Smooth muscle cell (in vitro differentiated cells): Measurements from ENCODE around the gene PDE1C. TPM values are rescaled to one million over a fixed set of nuclear protein-coding genes. Genes with fewer than 3 reads are reported as not detected.

Experiments used
- DNase-seq: peaks from one replicate; lab custom pipeline; 2025; ENCODE audit not compliant: unreplicated experiment; lab: John Stamatoyannopoulos, UW
- H2AFZ ChIP-seq: fragments of 200-600 bp; sonication (generic); 2 replicates; pipeline ENCODE4 v1.6.0; 2016; ENCODE audit warnings: antibody characterized with exemption, low read depth, mild to moderate bottlenecking
- H3F3A ChIP-seq: fragments of 200-600 bp; sonication (generic); 2 replicates; pipeline ENCODE4 v1.6.0; 2017; ENCODE audit warnings: antibody characterized with exemption, low read depth
- H3K27ac ChIP-seq: fragments of 200-600 bp; sonication (generic); 2 replicates; pipeline ENCODE4 v1.5.1; 2016; ENCODE audit warnings: low read depth, mild to moderate bottlenecking
- H3K27me3 ChIP-seq: fragments of 200-600 bp; sonication (generic); 2 replicates; pipeline ENCODE4 v1.6.1; 2016; ENCODE audit warnings: low read depth, mild to moderate bottlenecking
- H3K36me3 ChIP-seq: fragments of 200-600 bp; sonication (generic); 2 replicates; pipeline ENCODE4 v1.5.1; 2016; ENCODE audit warnings: low read depth
- H3K4me1 ChIP-seq: fragments of 200-600 bp; sonication (generic); 2 replicates; pipeline ENCODE4 v1.5.1; 2016; ENCODE audit warnings: low read depth
- H3K4me2 ChIP-seq: fragments of 200-600 bp; sonication (generic); 2 replicates; pipeline ENCODE4 v1.6.0; 2016; ENCODE audit warnings: mild to moderate bottlenecking
- H3K4me3 ChIP-seq: fragments of 200-600 bp; sonication (generic); 2 replicates; pipeline ENCODE4 v1.5.1; 2016; ENCODE audit warnings: mild to moderate bottlenecking
- H3K79me2 ChIP-seq: fragments of 200-600 bp; sonication (generic); 2 replicates; pipeline ENCODE4 v1.6.0; 2016; ENCODE audit warnings: low read depth, mild to moderate bottlenecking
- H3K9ac ChIP-seq: fragments of 200-600 bp; sonication (generic); 2 replicates; pipeline ENCODE4 v1.6.0; 2016; ENCODE audit warnings: low read depth
- H3K9me3 ChIP-seq: fragments of 200-600 bp; sonication (generic); replicated peaks from 2 replicates; pipeline ENCODE4 v1.5.1; 2016; ENCODE audit warnings: low read depth
- H4K20me1 ChIP-seq: fragments of 200-600 bp; sonication (generic); 2 replicates; pipeline ENCODE4 v1.6.0; 2016; ENCODE audit warnings: low read depth
- WGBS: methylation state at CpG from one replicate; pipeline ENCODE4 v1.1.7; 2016; ENCODE audit warnings: low lambda C conversion rate; 5-methylcytosine and 5-hydroxymethylcytosine counted together
- polyA plus RNA-seq: library from polyadenylated mRNA; unstranded; fragments of >200 nt; fragmentation: Nextera tagmentation; extraction: Ambion mirVana; gene quantifications from 2 replicates; pipeline ENCODE4 v1.2.1, GENCODE V29; 2016
- total RNA-seq: library from RNA; depleted of rRNA; stranded (reverse); fragments of >200 nt; gene quantifications from 2 replicates; pipeline ENCODE4 v1.2.3, GENCODE V29; 2014
- TF ChIP-seq, protein P1 (sequence below): fragments of 200-600 bp; sonication (generic); IDR thresholded peaks from 2 replicates; pipeline ENCODE4 v1.5.1; 2017; ENCODE audit warnings: borderline replicate concordance, mild to moderate bottlenecking, antibody characterized with exemption; ENCODE audit not compliant: insufficient read depth, poor library complexity, severe bottlenecking

The PDE1C gene
- total and polyA plus RNA-seq, 2 experiments from 2014 or later, result 1.2 to 6.9 TPM

DNA sequence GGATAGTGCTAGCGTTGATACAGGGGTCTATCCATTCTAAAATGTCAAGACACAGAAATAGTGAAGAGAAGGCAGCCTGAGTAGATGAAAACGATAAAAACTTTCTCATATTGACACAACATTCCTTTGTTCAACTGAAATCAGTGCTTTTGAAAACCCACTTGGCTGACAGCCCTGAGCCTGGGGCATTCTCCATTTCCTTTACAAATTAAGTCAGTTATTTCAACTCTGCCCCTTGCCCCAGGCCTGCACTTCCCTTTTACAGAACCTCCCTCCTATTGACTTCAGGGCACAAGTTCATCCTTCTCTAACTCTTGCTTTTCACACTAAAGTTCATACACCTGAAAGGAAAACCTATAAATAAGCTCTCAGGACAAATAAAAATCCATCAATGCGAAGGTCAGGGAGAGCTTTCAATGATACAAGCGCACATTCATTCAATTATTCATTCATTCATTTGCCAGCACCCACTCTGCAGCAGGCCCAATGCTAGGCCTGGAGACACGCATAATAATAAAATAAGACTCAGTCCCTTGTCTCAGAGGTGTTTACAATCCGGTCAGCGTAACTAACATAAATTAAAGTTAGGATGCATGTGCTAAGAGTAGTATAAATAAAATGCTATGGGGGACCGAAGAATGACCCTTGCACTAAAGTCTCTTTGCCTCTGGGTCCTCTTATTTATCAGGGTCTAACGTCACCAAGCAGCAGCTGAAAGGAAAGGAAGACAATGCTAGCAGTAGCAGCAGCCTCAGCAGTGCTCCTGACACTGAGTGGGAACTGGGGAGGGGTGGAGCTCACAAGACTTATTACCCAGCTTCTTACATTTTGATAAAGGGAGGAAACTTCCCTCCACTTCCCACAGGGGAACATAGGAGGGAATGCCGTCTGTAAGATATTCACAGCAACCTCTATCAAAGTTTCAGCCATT lies 134.8 kb downstream of the PDE1C start:
- no peak overlapping the region for H3K4me2 ChIP-seq
- no peak overlapping the region for H2AFZ ChIP-seq
- no peak overlapping the region for H3K9ac ChIP-seq

DNA sequence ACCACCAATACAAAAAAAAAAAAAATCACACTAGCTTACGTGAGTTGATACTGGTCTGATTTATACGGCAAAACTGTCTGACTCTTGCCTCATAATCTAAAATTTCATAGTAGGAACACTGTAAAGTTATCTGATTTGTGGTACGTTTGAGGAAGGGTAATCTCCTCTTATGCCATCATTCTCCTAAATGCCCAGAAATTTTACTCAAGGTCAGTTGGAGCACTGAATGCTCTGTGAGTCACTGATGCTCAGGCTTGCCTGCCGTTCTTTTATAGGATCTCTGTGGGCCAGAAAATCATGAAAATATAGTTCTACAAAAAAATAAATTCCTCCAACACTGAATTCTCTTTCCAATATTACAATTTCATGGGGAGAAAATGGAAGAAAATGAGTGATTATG lies 135.7 kb downstream of the PDE1C start:
- Histone ChIP-seq H3K36me3 (no peaks in the 10 kb centered on the region), H3F3A (no peaks in the 10 kb centered on the region), H3K27me3 (no peaks in the 10 kb centered on the region), H3K4me2 (no peak overlapping the region), H4K20me1 (no peaks in the 10 kb centered on the region), H3K27ac (no peak overlapping the region), H3K79me2 (no peaks in the 10 kb centered on the region), H2AFZ (no peak overlapping the region), H3K4me3 (no peak overlapping the region), H3K4me1 (no peaks in the 10 kb centered on the region), H3K9ac (no peak overlapping the region), H3K9me3 (no peaks in the 10 kb centered on the region)
- DNase-seq, result no peak
- WGBS, result 81% methylated on average over 4 of the region's 4 CpGs
- TF ChIP-seq, protein P1, sequence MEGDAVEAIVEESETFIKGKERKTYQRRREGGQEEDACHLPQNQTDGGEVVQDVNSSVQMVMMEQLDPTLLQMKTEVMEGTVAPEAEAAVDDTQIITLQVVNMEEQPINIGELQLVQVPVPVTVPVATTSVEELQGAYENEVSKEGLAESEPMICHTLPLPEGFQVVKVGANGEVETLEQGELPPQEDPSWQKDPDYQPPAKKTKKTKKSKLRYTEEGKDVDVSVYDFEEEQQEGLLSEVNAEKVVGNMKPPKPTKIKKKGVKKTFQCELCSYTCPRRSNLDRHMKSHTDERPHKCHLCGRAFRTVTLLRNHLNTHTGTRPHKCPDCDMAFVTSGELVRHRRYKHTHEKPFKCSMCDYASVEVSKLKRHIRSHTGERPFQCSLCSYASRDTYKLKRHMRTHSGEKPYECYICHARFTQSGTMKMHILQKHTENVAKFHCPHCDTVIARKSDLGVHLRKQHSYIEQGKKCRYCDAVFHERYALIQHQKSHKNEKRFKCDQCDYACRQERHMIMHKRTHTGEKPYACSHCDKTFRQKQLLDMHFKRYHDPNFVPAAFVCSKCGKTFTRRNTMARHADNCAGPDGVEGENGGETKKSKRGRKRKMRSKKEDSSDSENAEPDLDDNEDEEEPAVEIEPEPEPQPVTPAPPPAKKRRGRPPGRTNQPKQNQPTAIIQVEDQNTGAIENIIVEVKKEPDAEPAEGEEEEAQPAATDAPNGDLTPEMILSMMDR, result no peak

More for the DNA sequence above, 134.8 kb downstream of the PDE1C start:
- no peak overlapping the region for H3K4me3 ChIP-seq
- no peaks in the 10 kb centered on the region for H3K9me3 ChIP-seq
- no peaks in the 10 kb centered on the region for H3K4me1 ChIP-seq
- no peaks in the 10 kb centered on the region for H3K79me2 ChIP-seq
- DNase-seq, result no peak
- TF ChIP-seq, protein P1, result no peak
- 80% methylated on average over 10 of the region's 10 CpGs for whole genome bisulfite sequencing
- no peaks in the 10 kb centered on the region for H4K20me1 ChIP-seq
- no peak overlapping the region for H3K27ac ChIP-seq
- H3K36me3 ChIP-seq, result no peaks in the 10 kb centered on the region
- H3F3A ChIP-seq, result no peaks in the 10 kb centered on the region
- H3K27me3 ChIP-seq, result no peaks in the 10 kb centered on the region

DNA sequence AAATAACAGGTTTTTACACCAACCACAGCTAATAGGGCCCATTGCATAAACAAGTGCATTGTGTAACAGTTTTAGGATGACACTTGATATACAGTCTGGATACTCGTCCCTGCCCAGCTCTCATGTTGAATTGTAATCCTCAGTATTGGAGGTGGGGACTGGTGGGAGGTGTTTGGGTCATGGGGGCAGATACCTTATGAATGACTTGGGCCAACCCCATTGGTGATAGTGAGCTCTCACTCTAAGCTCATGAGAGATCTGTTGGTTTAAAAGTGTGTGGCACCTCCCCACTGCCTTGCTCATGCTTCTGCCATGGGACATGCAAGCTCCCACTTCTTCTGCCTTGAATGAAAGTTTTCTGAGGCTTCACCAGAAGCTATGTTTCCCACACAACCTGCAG lies 136.7 kb downstream of the PDE1C start:
- peaks cover under 1% of the 10 kb centered on the region for H3K27me3 ChIP-seq
- no peak overlapping the region for H3K4me3 ChIP-seq
- no peak for DNase-seq
- 81% methylated on average over 1 of the region's 1 CpG for WGBS
- no peaks in the 10 kb centered on the region for H3K4me1 ChIP-seq
- H2AFZ ChIP-seq, result no peak overlapping the region
- no peaks in the 10 kb centered on the region for H3K9me3 ChIP-seq
- H3K9ac ChIP-seq, result no peak overlapping the region
- TF ChIP-seq, protein P1, result no peak
- H3K36me3 ChIP-seq, result no peaks in the 10 kb centered on the region
- H3K4me2 ChIP-seq, result no peak overlapping the region
- H3K27ac ChIP-seq, result no peak overlapping the region
- H3F3A ChIP-seq, result no peaks in the 10 kb centered on the region
- H3K79me2 ChIP-seq, result no peaks in the 10 kb centered on the region
- H4K20me1 ChIP-seq, result no peaks in the 10 kb centered on the region
